Stimulated activated CD4-positive, alpha-beta T cell treated with anti-CD3 and anti-CD28 coated beads, Interleukin-15, amount 100 ng/mL, for 1 hour (primary cell): ENCODE measurements around the gene ATP13A3.

Experiments
- DNase-seq, 2 donors: peaks; one replicate each; pipeline ENCODE4 v3.0.0-alpha.2; 2020; ENCODE audit warnings: low read depth in 1 of 2, low spot score in 1 of 2

Gene ATP13A3

GRCh38 chr3:194396539-194396858, 90.3 kb downstream of the ATP13A3 start:
- DNase-seq: no peak

GRCh38 chr3:194395778-194396538, 90.8 kb downstream of the ATP13A3 start:
- peak in 1 of 2 donors; percentile 37 for DNase-seq

GRCh38 chr3:194395212-194395611, 91.6 kb downstream of the ATP13A3 start:
- DNase-seq: no peak

GRCh38 chr3:194392576-194392975, 94.2 kb downstream of the ATP13A3 start:
- DNase-seq: no peak

- no peak for DNase-seq
These were observed 96.0 kb downstream of the ATP13A3 start for GRCh38 chr3:194390835-194391234.

- DNase-seq: no peak
These were observed 97.5 kb downstream of the ATP13A3 start for GRCh38 chr3:194389269-194389668.

- no peak for DNase-seq
These were observed 98.8 kb downstream of the ATP13A3 start for GRCh38 chr3:194387926-194388418.

GRCh38 chr3:194387276-194387675, 99.5 kb downstream of the ATP13A3 start:
- DNase-seq: no peak

- no peak for DNase-seq
These were observed 100.2 kb downstream of the ATP13A3 start for GRCh38 chr3:194386648-194387047.

- DNase-seq: no peak
These were observed 100.7 kb downstream of the ATP13A3 start for GRCh38 chr3:194386066-194386465.

GRCh38 chr3:194384569-194385001, 102.2 kb downstream of the ATP13A3 start:
- no peak for DNase-seq

GRCh38 chr3:194384156-194384555, 102.6 kb downstream of the ATP13A3 start:
- DNase-seq: no peak

- no peak for DNase-seq
These were observed 103.4 kb downstream of the ATP13A3 start for GRCh38 chr3:194383276-194383940.

- no peak for DNase-seq
These were observed 103.9 kb downstream of the ATP13A3 start for GRCh38 chr3:194382892-194383223.

GRCh38 chr3:194382196-194382891, 104.5 kb downstream of the ATP13A3 start:
- no peak for DNase-seq

- DNase-seq: no peak
These were observed 105.3 kb downstream of the ATP13A3 start for GRCh38 chr3:194381460-194381875.

- no peak for DNase-seq
These were observed 106.5 kb downstream of the ATP13A3 start for GRCh38 chr3:194380326-194380725.

- no peak for DNase-seq
These were observed 107.2 kb downstream of the ATP13A3 start for GRCh38 chr3:194379651-194380050.

GRCh38 chr3:194379231-194379630, 107.6 kb downstream of the ATP13A3 start:
- DNase-seq: no peak

GRCh38 chr3:194377708-194378107, 109.1 kb downstream of the ATP13A3 start:
- no peak for DNase-seq

- no peak for DNase-seq
These were observed 110.6 kb downstream of the ATP13A3 start for GRCh38 chr3:194376241-194376560.
